Mucosa of descending colon (tissue), 3 donors: ENCODE results near the gene DNAJA3. TPM values are rescaled to one million over a fixed set of nuclear protein-coding genes. Genes with fewer than 3 reads are reported as not detected.

Experiments used
- ATAC-seq: fragments of 200-7000 bp; cut with Tn5 transposase; one replicate; pipeline ENCODE4 v1.9.1; 2020; ENCODE audit warnings: mild to moderate bottlenecking, moderate library complexity
- DNase-seq, 3 donors: peaks; one replicate each; pipeline ENCODE4 v3.0.0-alpha.2; 2020
- H3K36me3 ChIP-seq: fragments of 200-600 bp; one replicate; pipeline ENCODE4 v1.8.0; 2021; ENCODE audit warnings: low read depth, mild to moderate bottlenecking
- H3K4me1 ChIP-seq: fragments of 200-600 bp; one replicate; pipeline ENCODE4 v1.8.0; 2021; ENCODE audit warnings: low read depth, mild to moderate bottlenecking
- H3K4me3 ChIP-seq: fragments of 200-600 bp; one replicate; pipeline ENCODE4 v1.8.0; 2021; ENCODE audit warnings: mild to moderate bottlenecking
- H3K9me3 ChIP-seq: fragments of 200-600 bp; one replicate; pipeline ENCODE4 v1.8.0; 2021; ENCODE audit warnings: mild to moderate bottlenecking
- intact Hi-C, 2 donors: fragments of 100-400 bp; cut with DNase I in 1 of 2; cut with micrococcal nuclease in 1 of 2; formaldehyde crosslinking; loops; one replicate each; pipeline versions ENCODE4 v1.11.0 to v1.11.1; 2022; cut with DNase I, micrococcal nuclease
- total RNA-seq, 3 donors: library from RNA; stranded (reverse); fragmentation: NEBNext Ultra II Directional in 2 of 3; extraction: Animal tissue kit (Norgen Biotek cat#: 25700) in 2 of 3; gene quantifications; one replicate each; pipeline versions ENCODE4 v1.2.1 to v1.2.4, GENCODE V29; 2021 to 2023
- TF ChIP-seq, protein P1 (sequence below): fragments of 200-600 bp; IDR thresholded peaks from one replicate; pipeline ENCODE4 v1.8.0; 2022; ENCODE audit warnings: antibody characterized with exemption, mild to moderate bottlenecking
- donor health status: DM: no; HTN: no; CAD: no; lungs with moderate emphysema.
- donor health status: DM: no; HTN: no; CAD: no.
- donor health status: DM: no; HTN: yes; CAD: no.

The DNAJA3 gene
- total RNA-seq, 3 donors from 2014 or later = 47.0 to 58.3 (median 54.8) TPM

DNA sequence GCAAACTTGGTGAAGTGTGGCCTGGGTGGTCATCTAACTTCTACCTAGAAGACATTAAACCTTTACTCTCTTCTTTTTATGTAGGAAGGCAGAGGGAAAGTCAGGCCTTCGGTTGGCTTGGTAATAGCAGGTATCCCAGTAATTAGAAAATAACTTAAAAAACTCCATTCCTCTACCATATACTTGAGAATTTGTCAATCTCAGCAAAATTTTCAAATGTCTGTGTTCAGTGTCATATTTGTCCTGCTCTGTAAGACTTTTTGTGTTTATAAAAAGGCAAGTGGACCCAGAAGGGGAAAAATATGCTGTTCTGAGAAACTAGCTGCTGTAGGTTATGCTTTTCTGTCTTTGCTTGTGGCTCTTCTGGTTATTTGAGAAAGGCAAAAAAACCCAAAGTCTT is 56.3 kb downstream of the DNAJA3 start:
- ATAC-seq (no peak), DNase-seq (no peak)
- Histone ChIP-seq H3K4me1 (peaks cover 10% of the 10 kb centered on the region), H3K36me3 (no peaks in the 10 kb centered on the region), H3K9me3 (no peaks in the 10 kb centered on the region), H3K4me3 (no peak overlapping the region)
- intact Hi-C loops = no loop called here
- TF ChIP-seq, protein P1, sequence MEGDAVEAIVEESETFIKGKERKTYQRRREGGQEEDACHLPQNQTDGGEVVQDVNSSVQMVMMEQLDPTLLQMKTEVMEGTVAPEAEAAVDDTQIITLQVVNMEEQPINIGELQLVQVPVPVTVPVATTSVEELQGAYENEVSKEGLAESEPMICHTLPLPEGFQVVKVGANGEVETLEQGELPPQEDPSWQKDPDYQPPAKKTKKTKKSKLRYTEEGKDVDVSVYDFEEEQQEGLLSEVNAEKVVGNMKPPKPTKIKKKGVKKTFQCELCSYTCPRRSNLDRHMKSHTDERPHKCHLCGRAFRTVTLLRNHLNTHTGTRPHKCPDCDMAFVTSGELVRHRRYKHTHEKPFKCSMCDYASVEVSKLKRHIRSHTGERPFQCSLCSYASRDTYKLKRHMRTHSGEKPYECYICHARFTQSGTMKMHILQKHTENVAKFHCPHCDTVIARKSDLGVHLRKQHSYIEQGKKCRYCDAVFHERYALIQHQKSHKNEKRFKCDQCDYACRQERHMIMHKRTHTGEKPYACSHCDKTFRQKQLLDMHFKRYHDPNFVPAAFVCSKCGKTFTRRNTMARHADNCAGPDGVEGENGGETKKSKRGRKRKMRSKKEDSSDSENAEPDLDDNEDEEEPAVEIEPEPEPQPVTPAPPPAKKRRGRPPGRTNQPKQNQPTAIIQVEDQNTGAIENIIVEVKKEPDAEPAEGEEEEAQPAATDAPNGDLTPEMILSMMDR = no peak

DNA sequence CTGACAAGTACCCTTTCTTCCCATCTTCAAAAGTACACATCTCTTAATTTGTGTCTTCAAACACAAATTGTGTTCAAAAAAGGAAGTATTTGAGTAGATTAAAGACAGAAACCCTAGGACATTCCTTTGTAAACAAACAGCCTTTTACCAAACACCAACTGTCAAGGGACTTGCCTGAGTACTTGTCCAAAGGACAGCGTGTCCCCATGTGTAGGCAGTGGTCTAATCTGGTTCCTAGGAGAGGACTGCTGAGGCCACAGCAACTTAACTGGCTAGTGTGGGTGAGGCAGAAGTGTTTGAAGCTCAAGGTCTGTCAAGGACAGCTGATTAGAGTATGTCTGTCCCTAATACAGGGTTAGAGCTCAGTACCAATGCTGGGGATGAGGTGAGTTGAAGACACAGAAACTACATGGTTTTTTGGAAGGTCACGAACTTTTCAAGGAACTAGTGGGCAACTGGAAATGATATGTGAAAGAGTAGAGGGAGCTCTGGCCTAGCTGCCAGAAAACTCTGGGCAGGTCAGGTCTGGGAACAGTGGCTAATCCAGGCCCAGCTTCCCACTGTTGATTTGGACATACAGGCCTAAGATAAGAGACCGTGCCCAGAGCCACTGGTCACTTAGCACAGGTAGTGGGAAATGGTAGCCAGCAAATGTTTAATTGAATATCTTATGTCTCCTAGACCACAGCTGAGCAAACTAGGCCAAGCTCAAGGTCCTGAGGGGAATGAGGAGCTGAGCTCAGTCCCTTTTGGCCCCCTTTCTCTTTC is 60.6 kb downstream of the DNAJA3 start:
- intact Hi-C loops = no loop called here
- TF ChIP-seq, protein P1 = no peak
- ATAC-seq = no peak
- peaks cover 2% of the 10 kb centered on the region for H3K4me1 ChIP-seq
- H3K9me3 ChIP-seq = no peaks in the 10 kb centered on the region
- no peak for DNase-seq
- H3K4me3 ChIP-seq = no peak overlapping the region
- no peaks in the 10 kb centered on the region for H3K36me3 ChIP-seq

DNA sequence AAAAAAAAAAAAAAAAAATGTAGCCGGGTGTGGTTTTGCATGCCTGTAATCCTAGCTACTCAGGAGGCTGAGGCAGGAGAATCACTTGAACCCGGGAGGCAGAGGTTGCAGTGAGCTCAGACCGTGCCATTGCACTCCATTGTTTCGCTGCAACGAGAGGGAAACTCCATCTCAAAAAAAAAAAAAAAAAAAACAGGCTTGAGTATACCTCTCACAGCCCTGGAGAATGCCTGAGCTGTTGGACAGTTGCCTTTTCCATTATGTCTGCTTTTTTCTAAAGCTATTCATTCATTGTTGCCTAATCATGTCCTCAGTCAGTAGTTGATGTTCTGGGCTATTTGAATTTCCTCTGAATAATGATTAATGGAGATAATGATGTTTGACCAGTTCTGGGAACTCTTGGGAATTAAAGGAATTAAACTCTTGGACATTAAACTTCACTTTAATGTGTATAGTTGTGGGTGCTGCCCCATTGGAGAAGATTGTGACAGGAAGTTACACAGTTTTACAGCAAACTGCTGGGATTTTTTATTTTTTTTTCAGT is 62.4 kb downstream of the DNAJA3 start:
- no peak overlapping the region for H3K4me3 ChIP-seq
- ATAC-seq (no peak), DNase-seq (no peak)
- intact Hi-C loops = no loop called here
- H3K9me3 ChIP-seq = no peaks in the 10 kb centered on the region
- no peaks in the 10 kb centered on the region for H3K36me3 ChIP-seq
- TF ChIP-seq, protein P1 = no peak
- H3K4me1 ChIP-seq = peaks cover 2% of the 10 kb centered on the region

DNA sequence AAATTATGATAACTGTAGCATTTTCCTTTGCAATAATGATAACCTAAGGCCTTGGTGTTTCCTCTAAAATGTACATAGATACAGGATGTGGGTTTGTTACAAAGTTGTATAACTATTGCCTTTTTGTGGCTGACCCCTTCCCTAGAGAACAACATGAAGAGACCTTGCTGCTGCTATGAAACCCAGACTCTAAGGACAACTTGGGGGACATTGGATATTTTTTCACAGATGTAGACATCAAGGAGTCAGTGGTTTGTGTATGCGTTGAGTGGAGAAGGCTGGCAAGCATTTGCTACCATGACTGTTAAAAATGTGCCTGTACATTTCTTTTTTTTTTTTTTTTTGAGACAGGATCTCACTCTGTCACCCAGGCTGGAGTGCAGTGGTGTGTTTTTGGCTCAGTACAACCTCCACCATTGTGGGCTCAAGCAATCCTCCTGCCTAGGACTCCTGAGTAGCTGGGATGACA is 62.9 kb downstream of the DNAJA3 start:
- no peak for DNase-seq
- peak; percentile 74 for ATAC-seq
- no peak overlapping the region for H3K4me3 ChIP-seq
- no peaks in the 10 kb centered on the region for H3K9me3 ChIP-seq
- peaks cover 2% of the 10 kb centered on the region for H3K4me1 ChIP-seq
- TF ChIP-seq, protein P1 = no peak
- no peaks in the 10 kb centered on the region for H3K36me3 ChIP-seq
- intact Hi-C loops = no loop called here

DNA sequence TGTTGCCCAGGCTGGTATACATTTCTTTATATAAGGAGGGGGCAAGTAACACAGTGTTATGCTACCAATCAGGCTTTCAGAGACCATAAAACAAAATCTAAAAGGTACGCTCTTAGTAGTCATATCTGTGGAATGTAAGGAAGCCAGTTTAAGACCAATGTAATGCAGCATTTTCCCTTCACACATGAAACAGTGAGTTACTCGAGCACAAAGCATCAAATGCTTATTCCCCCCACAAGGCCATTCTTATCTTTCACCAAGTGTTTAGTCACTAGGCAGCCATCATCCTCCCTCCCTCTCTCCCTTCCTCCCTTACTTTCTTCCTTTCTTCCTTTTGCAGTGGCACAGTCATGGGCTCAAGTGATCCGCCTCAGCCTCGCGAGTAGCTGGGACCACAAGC is 63.4 kb downstream of the DNAJA3 start:
- Histone ChIP-seq H3K4me1 (peaks cover 2% of the 10 kb centered on the region), H3K4me3 (no peak overlapping the region), H3K9me3 (no peaks in the 10 kb centered on the region), H3K36me3 (no peaks in the 10 kb centered on the region)
- DNase-seq = no peak
- ATAC-seq = no peak
- TF ChIP-seq, protein P1 = no peak
- intact Hi-C loops = no loop called here
